IMR-90 (cell line): ENCODE results near the gene CMTM1. TPM values are rescaled to one million over a fixed set of nuclear protein-coding genes. Genes with fewer than 3 reads are reported as not detected.

Experiments
- ATAC-seq: fragments of 200-7000 bp; cut with Tn5 transposase; 2 replicates; pipeline ENCODE4 v1.9.1; 2020; ENCODE audit warnings: low read depth, mild to moderate bottlenecking, moderate library complexity
- BruUV-seq: library from RNA; stranded (reverse); fragments of 400-500 nt; replicated peaks from 2 replicates; lab custom pipeline; 2021; lab: Mats Ljungman, UMichigan
- CTCF ChIA-PET: fragments of 300-600 bp; formaldehyde crosslinking; extraction: SDS; loops from one replicate; lab custom pipeline; 2021; ENCODE audit warnings: antibody characterized with exemption; lab: Yijun Ruan, JAX
- POLR2A ChIA-PET: fragments of 300-600 bp; sonication (Branson Sonifier 250); formaldehyde crosslinking; loops from one replicate; lab custom pipeline; 2022; ENCODE audit warnings: antibody characterized with exemption; ENCODE audit not compliant: unreplicated experiment; lab: Charles Lee
- DNase-seq: peaks from one replicate; pipeline ENCODE4 v3.0.0; 2013
- H2AFZ ChIP-seq: replicated peaks from 2 replicates; pipeline ENCODE3; 2013; ENCODE audit warnings: low read length, mild to moderate bottlenecking; ENCODE audit not compliant: poor library complexity
- H2AK5ac ChIP-seq: 2 replicates; pipeline ENCODE4 v1.6.1; 2013; ENCODE audit warnings: low read depth, low read length, inconsistent platforms
- H2AK9ac ChIP-seq: replicated peaks from 2 replicates; pipeline ENCODE3; 2013; ENCODE audit warnings: mild to moderate bottlenecking, low read depth, low read length, moderate library complexity; ENCODE audit not compliant: poor library complexity
- H2BK120ac ChIP-seq: 2 replicates; pipeline ENCODE4 v1.6.1; 2013; ENCODE audit warnings: low read depth, low read length, inconsistent platforms
- H2BK15ac ChIP-seq: 3 replicates; pipeline ENCODE4 v1.6.1; 2013; ENCODE audit warnings: low read depth, low read length, inconsistent platforms
- H2BK20ac ChIP-seq: 2 replicates; pipeline ENCODE4 v1.6.1; 2013; ENCODE audit warnings: low read depth, mild to moderate bottlenecking, inconsistent platforms, low read length, moderate library complexity
- H2BK5ac ChIP-seq: 2 replicates; pipeline ENCODE4 v1.6.1; 2013; ENCODE audit warnings: mild to moderate bottlenecking, low read depth, low read length, inconsistent platforms; ENCODE audit not compliant: poor library complexity, severe bottlenecking
- H3K14ac ChIP-seq: replicated peaks from 2 replicates; pipeline ENCODE4 v1.6.1; 2013; ENCODE audit warnings: low read depth, low read length, inconsistent platforms
- H3K18ac ChIP-seq: 2 replicates; pipeline ENCODE4 v1.6.1; 2013; ENCODE audit warnings: low read depth, low read length, control low read depth
- H3K23ac ChIP-seq: 2 replicates; pipeline ENCODE4 v1.6.1; 2013; ENCODE audit warnings: low read depth, low read length, inconsistent platforms
- H3K27ac ChIP-seq: 2 replicates; pipeline ENCODE4 v1.5.1; 2013; ENCODE audit warnings: mild to moderate bottlenecking, control low read depth, low read length; ENCODE audit not compliant: insufficient read depth
- H3K27me3 ChIP-seq: 2 replicates; pipeline ENCODE4 v1.6.1; 2013; ENCODE audit warnings: low read length; ENCODE audit not compliant: control insufficient read depth, insufficient read depth
- H3K36me3 ChIP-seq: 2 replicates; pipeline ENCODE4 v1.6.1; 2013; ENCODE audit warnings: low read length, mixed read lengths; ENCODE audit not compliant: control insufficient read depth, insufficient read depth
- H3K4ac ChIP-seq: 2 replicates; pipeline ENCODE4 v1.6.1; 2013; ENCODE audit warnings: low read depth, low read length, inconsistent platforms
- H3K4me1 ChIP-seq: 2 replicates; pipeline ENCODE4 v1.6.1; 2013; ENCODE audit warnings: low read length, mixed read lengths; ENCODE audit not compliant: control insufficient read depth, insufficient read depth
- H3K4me2 ChIP-seq: 2 replicates; pipeline ENCODE4 v1.6.1; 2013; ENCODE audit warnings: low read depth, mild to moderate bottlenecking, control low read depth, low read length, moderate library complexity
- H3K4me3 ChIP-seq: 2 replicates; pipeline ENCODE4 v1.5.1; 2013; ENCODE audit warnings: low read depth, mild to moderate bottlenecking, control low read depth, low read length, moderate library complexity; ENCODE audit not compliant: insufficient read depth
- H3K56ac ChIP-seq: 2 replicates; pipeline ENCODE4 v1.6.1; 2013; ENCODE audit warnings: low read length, inconsistent platforms; ENCODE audit not compliant: insufficient read depth; ENCODE audit errors: extremely low read depth
- H3K79me1 ChIP-seq, 2 experiments: 2 replicates each; pipeline ENCODE4 v1.6.1; 2013; ENCODE audit warnings: low read length in 2 of 2, inconsistent platforms in 1 of 2, low read depth in 1 of 2
- H3K9ac ChIP-seq: 2 replicates; pipeline ENCODE4 v1.6.1; 2013; ENCODE audit warnings: low read depth, low read length, control low read depth
- H3K9me1 ChIP-seq: 2 replicates; pipeline ENCODE4 v1.6.1; 2013; ENCODE audit warnings: low read length, inconsistent platforms; ENCODE audit not compliant: insufficient read depth
- H3K9me3 ChIP-seq: 2 replicates; pipeline ENCODE4 v1.6.1; 2013; ENCODE audit warnings: low read length; ENCODE audit not compliant: control insufficient read depth, insufficient read depth
- H4K20me1 ChIP-seq: 2 replicates; pipeline ENCODE4 v1.6.1; 2013; ENCODE audit warnings: low read length, inconsistent platforms; ENCODE audit not compliant: insufficient read depth
- H4K5ac ChIP-seq: 2 replicates; pipeline ENCODE4 v1.6.1; 2013; ENCODE audit warnings: mild to moderate bottlenecking, low read depth, low read length, control low read depth
- H4K8ac ChIP-seq, 2 experiments: 2 replicates each; pipeline ENCODE4 v1.6.1; 2013; ENCODE audit warnings: low read depth in 2 of 2, low read length in 2 of 2, control low read depth in 1 of 2, inconsistent platforms in 1 of 2
- H4K91ac ChIP-seq: 2 replicates; pipeline ENCODE4 v1.6.1; 2013; ENCODE audit warnings: low read depth, low read length, inconsistent platforms; ENCODE audit not compliant: insufficient read depth
- CTCF ChIP-seq: conservative IDR thresholded peaks from 2 replicates; pipeline ENCODE4 v1.5.1; 2012; ENCODE audit warnings: mild to moderate bottlenecking, low read depth, low read length, improper control_type of control experiment
- ELK1 ChIP-seq: fragments of 150-350 bp; IDR thresholded peaks from 2 replicates; pipeline ENCODE4 v1.6.1; 2016; ENCODE audit warnings: low read depth, mild to moderate bottlenecking, low read length, moderate library complexity, borderline replicate concordance
- MAZ ChIP-seq: IDR thresholded peaks from 2 replicates; pipeline ENCODE4 v1.6.1; 2012; ENCODE audit warnings: low read depth, mild to moderate bottlenecking, low read length, improper control_type of control experiment, moderate library complexity, borderline replicate concordance
- POLR2A ChIP-seq: IDR thresholded peaks from 2 replicates; pipeline ENCODE4 v1.6.1; 2012; ENCODE audit warnings: mild to moderate bottlenecking, low read depth, low read length
- RAD21 ChIP-seq: IDR thresholded peaks from 2 replicates; pipeline ENCODE4 v1.6.1; 2012; ENCODE audit warnings: low read length, improper control_type of control experiment
- RFX5 ChIP-seq: IDR thresholded peaks from 2 replicates; pipeline ENCODE4 v1.8.0; 2012; ENCODE audit warnings: low read depth, mild to moderate bottlenecking, low read length, moderate library complexity
- WGBS, 2 experiments: methylation state at CpG; one replicate each; pipeline versions ENCODE4 v1.1.5 to v1.1.7; 2013; ENCODE audit warnings: missing lambda C conversion rate in 2 of 2; ENCODE audit not compliant: insufficient read length in 1 of 2; ENCODE audit errors: extremely low coverage in 2 of 2; 5-methylcytosine and 5-hydroxymethylcytosine counted together
- dilution Hi-C: fragments of 300-500 bp; cut with HindIII; formaldehyde crosslinking; loops from one replicate; pipeline ENCODE4 v1.14.3; 2018; ENCODE audit warnings: low sequenced_read_pairs; ENCODE audit not compliant: unreplicated experiment
- in situ Hi-C: fragments of 300-500 bp; cut with MboI; formaldehyde crosslinking; loops from 3 replicates; pipeline ENCODE4 v1.14.3; 2019; ENCODE audit warnings: low sequenced_read_pairs, inconsistent platforms, mixed read lengths
- intact Hi-C: fragments of 100-400 bp; cut with micrococcal nuclease; formaldehyde crosslinking; loops from 2 replicates; pipeline ENCODE4 v1.10.0; 2022
- polyA plus RNA-seq, 3 experiments: library from polyadenylated mRNA; depleted of rRNA; stranded (reverse); fragments of >200 nt; gene quantifications; 2 replicates each; pipeline ENCODE4 v1.2.3, GENCODE V29; 2012; ENCODE audit warnings: low replicate concordance in 1 of 3
- total RNA-seq: library from RNA; depleted of rRNA; stranded (reverse); fragments of >200 nt; gene quantifications from 2 replicates; pipeline ENCODE4 v1.2.3, GENCODE V29; 2012

Gene CMTM1
- total and polyA plus RNA-seq, 2 of the 4 experiments (the other 2 are of a cell fraction) = 0.54 to 2.1 TPM

- H3K27ac ChIP-seq = peak within 1 kb of the TSS; percentile 93
- intact Hi-C loops (no loop called here), in situ Hi-C loops (loop anchor here (5.0 kb wide), 1 partner anchor 53 kb away; the partner anchor contains the start of gene CMTM3), dilution Hi-C loops (no loop called here)
- peak within 1 kb of the TSS; percentile 90 to 99 for H4K8ac ChIP-seq
- H4K5ac ChIP-seq = peak within 1 kb of the TSS; percentile 88
- H3K23ac ChIP-seq = peak within 1 kb of the TSS; percentile 90
- peaks cover 12% of the 10 kb centered on the region; the same call in 1 of the 2 replicates for H3K9me1 ChIP-seq
- H3K4me2 ChIP-seq = peak within 1 kb of the TSS; percentile 85
- 0% methylated on average over 25 of the region's 80 CpGs; no CpG with 5 or more reads in 1 of the 2 experiments for WGBS, 2 experiments
- peak within 1 kb of the TSS; percentile 46; the same call in 1 of the 3 replicates for H2BK15ac ChIP-seq
- peak within 1 kb of the TSS; percentile 94 for H3K9ac ChIP-seq
- peak within 1 kb of the TSS; percentile 84 for H4K91ac ChIP-seq
- no peaks in the 10 kb centered on the region for H3K27me3 ChIP-seq
- DNase-seq = peak; percentile 72
- H3K56ac ChIP-seq = peak within 1 kb of the TSS; percentile 64
- peak within 1 kb of the TSS; percentile 74 for H3K4me3 ChIP-seq
- peak within 1 kb of the TSS; percentile 37 for H2AK9ac ChIP-seq
- BruUV-seq = no TSS peak
- peak within 1 kb of the TSS; percentile 78 for H3K18ac ChIP-seq
- H3K9me3 ChIP-seq = no peaks in the 10 kb centered on the region
- POLR2A ChIA-PET = no interaction called here
- TF ChIP-seq RAD21 (peak; percentile 26), POLR2A (peak; percentile 75; the same call in 1 of the 2 replicates), RFX5 (no peak), ELK1 (no peak), CTCF (0 out of 2 replicates have a peak, but pooled peaks have one; percentile 31), MAZ (peak; percentile 29; the same call in 1 of the 2 replicates)
- H3K4ac ChIP-seq = peak within 1 kb of the TSS; percentile 90
- H3K79me1 ChIP-seq = peaks cover 39 to 47% of the 10 kb centered on the region in 2 experiments
- peak within 1 kb of the TSS; percentile 91 for H2AK5ac ChIP-seq
- H3K14ac ChIP-seq = peak within 1 kb of the TSS; percentile 96
- peak within 1 kb of the TSS; percentile 86 for H2BK120ac ChIP-seq
- H3K4me1 ChIP-seq = peaks cover 7% of the 10 kb centered on the region
- ATAC-seq = peak; percentile 72
- peak within 1 kb of the TSS; percentile 67 for H2BK5ac ChIP-seq
- no peaks in the 10 kb centered on the region for H4K20me1 ChIP-seq
- peak within 1 kb of the TSS; percentile 83 for H2AFZ ChIP-seq
- CTCF ChIA-PET = no interaction called here
- H2BK20ac ChIP-seq = peak within 1 kb of the TSS; percentile 57; the same call in 1 of the 2 replicates
- H3K36me3 ChIP-seq = peaks cover 2% of the 10 kb centered on the region; the same call in 1 of the 2 replicates
These were observed 16.7 kb upstream of the CMTM1 start, which contains the start of gene TK2 for GRCh38 chr16:66549284-66550131. TSS of gene TK2 (minus strand) at chr16:66550122. CDS start at chr16:66550061, 61 bp downstream.
